Measurements from ENCODE around the gene GOPC.

The GOPC gene

GRCh38 chr6:117595099-117595923, 7.0 kb downstream of the GOPC start:
- TF ChIP-seq, protein P1, sequence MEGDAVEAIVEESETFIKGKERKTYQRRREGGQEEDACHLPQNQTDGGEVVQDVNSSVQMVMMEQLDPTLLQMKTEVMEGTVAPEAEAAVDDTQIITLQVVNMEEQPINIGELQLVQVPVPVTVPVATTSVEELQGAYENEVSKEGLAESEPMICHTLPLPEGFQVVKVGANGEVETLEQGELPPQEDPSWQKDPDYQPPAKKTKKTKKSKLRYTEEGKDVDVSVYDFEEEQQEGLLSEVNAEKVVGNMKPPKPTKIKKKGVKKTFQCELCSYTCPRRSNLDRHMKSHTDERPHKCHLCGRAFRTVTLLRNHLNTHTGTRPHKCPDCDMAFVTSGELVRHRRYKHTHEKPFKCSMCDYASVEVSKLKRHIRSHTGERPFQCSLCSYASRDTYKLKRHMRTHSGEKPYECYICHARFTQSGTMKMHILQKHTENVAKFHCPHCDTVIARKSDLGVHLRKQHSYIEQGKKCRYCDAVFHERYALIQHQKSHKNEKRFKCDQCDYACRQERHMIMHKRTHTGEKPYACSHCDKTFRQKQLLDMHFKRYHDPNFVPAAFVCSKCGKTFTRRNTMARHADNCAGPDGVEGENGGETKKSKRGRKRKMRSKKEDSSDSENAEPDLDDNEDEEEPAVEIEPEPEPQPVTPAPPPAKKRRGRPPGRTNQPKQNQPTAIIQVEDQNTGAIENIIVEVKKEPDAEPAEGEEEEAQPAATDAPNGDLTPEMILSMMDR (IDR thresholded peaks at IDR 0.05; ENCODE audit: borderline replicate concordance, insufficient read depth, low read depth, low read length) = no peak
- H3K4me3 ChIP-seq (ENCODE audit: low read depth, low read length) = no peak overlapping the region

GRCh38 chr6:117592983-117593759, 9.1 kb downstream of the GOPC start:
- TF ChIP-seq, protein P1 (IDR thresholded peaks at IDR 0.05; ENCODE audit: borderline replicate concordance, insufficient read depth, low read depth, low read length) = no peak
- no peak overlapping the region for H3K4me3 ChIP-seq (ENCODE audit: low read depth, low read length)

DNA sequence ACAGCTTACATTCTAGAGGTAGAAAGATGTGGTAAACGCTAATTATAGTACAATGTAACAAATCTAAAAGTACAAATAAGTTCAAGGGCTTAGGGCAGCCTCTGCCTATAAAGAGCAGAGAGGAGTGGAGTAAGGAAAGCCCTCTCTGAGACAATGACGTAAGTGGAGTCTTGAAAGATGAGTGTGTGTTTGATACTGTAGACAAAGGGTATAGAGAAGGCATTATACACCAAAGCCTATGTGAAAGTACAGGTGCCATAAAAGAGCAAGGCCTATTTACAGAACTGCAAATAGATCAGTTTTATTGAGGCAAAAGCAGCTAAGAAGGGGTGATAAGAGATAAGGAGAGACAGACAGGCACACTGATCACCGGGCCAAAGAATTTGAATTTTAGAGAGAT, 10.9 kb downstream of the GOPC start:
- no peak overlapping the region for H3K4me3 ChIP-seq (ENCODE audit: low read depth, low read length)
- TF ChIP-seq, protein P1 (IDR thresholded peaks at IDR 0.05; ENCODE audit: borderline replicate concordance, insufficient read depth, low read depth, low read length) = no peak

- TF ChIP-seq, protein P1 (IDR thresholded peaks at IDR 0.05; ENCODE audit: borderline replicate concordance, insufficient read depth, low read depth, low read length) = no peak
- no peak overlapping the region for H3K4me3 ChIP-seq (ENCODE audit: low read depth, low read length)
Observed at GRCh38 chr6:117590447-117590846, 11.9 kb downstream of the GOPC start.

DNA sequence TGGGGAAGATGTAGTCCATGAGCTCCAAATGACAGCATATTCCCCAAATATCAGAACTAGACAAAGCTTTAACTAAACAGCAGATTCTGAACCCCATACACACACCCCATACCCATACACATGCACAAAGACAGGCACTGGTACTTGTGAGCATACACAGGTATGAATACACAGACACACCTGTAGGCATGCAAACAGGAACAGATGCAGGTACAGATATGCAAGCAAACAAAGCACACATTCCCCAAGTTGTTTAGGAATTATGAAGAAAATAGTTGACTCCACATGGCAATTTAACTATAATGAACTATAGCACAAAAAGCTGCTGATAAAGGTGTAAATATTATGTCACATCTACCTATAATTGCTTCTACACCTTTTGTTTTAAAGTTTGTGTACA, 16.7 kb downstream of the GOPC start:
- TF ChIP-seq, protein P1 (IDR thresholded peaks at IDR 0.05; ENCODE audit: borderline replicate concordance, insufficient read depth, low read depth, low read length) = no peak

DNA sequence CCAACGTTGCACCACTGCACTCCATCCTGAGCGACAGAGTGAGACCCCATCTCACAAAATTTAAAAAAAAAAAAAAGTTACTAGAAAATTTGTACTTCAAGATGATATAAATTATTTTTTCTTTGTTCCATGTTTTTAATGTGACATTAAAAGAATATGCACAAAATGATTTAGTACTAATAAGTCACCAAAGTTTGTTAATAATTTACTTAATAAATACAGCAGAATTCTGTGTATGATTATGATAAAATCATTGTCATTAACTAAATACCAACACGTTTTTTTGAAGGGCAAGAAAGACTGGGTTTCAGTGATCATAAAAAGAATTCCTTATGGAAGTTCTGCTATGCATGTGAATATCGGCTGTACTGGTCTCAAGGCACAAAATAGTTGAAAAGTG, 28.1 kb downstream of the GOPC start:
- no peak overlapping the region for H3K4me3 ChIP-seq (ENCODE audit: low read depth, low read length)
- TF ChIP-seq, protein P1 (IDR thresholded peaks at IDR 0.05; ENCODE audit: borderline replicate concordance, insufficient read depth, low read depth, low read length) = no peak

More for the DNA sequence above, 16.7 kb downstream of the GOPC start:
- H3K4me3 ChIP-seq (ENCODE audit: low read depth, low read length) = no peak overlapping the region
